Measurements from ENCODE around the gene C1orf21.

The C1orf21 gene

GRCh38 chr1:184352776-184353175 lies 34.1 kb upstream of the C1orf21 start:
- DNase-seq (ENCODE audit: extremely low spot score), result no peak
- CTCF ChIA-PET, result no interaction called here
- POLR2A ChIA-PET, result no interaction called here
- TF ChIP-seq HDGF (IDR thresholded peaks at IDR 0.05; ENCODE audit: borderline replicate concordance), result no peak

- POLR2A ChIA-PET, result no interaction called here
- no peak for TF ChIP-seq FOXA1 (IDR thresholded peaks at IDR 0.05)
- no peak for TF ChIP-seq LEF1 (IDR thresholded peaks at IDR 0.05; ENCODE audit: borderline replicate concordance)
- no peak for TF ChIP-seq FOXM1 (IDR thresholded peaks at IDR 0.05; ENCODE audit: borderline replicate concordance)
- TF ChIP-seq SP1 (IDR thresholded peaks at IDR 0.05), result no peak
- no peak for TF ChIP-seq PKNOX1 (IDR thresholded peaks at IDR 0.05)
- no peak for TF ChIP-seq SUZ12 (IDR thresholded peaks at IDR 0.05)
- TF ChIP-seq ARNT (IDR thresholded peaks at IDR 0.05), result no peak
- TF ChIP-seq FOXK2 (IDR thresholded peaks at IDR 0.05), result no peak
- no peak for TF ChIP-seq CTBP1 (IDR thresholded peaks at IDR 0.05; ENCODE audit: borderline replicate concordance)
- TF ChIP-seq L3MBTL2 (conservative IDR thresholded peaks at IDR 0.05), result no peak
- no peak for TF ChIP-seq TARDBP (IDR thresholded peaks at IDR 0.05)
- no peak for TF ChIP-seq ELF4 (IDR thresholded peaks at IDR 0.05)
- no peak for TF ChIP-seq NFRKB (IDR thresholded peaks at IDR 0.05)
- no peak for TF ChIP-seq BHLHE40 (IDR thresholded peaks at IDR 0.05; ENCODE audit: borderline replicate concordance)
- TF ChIP-seq HDGF (IDR thresholded peaks at IDR 0.05; ENCODE audit: borderline replicate concordance), result no peak
- TF ChIP-seq ZNF384 (IDR thresholded peaks at IDR 0.05), result no peak
- CTCF ChIA-PET, result no interaction called here
- DNase-seq (ENCODE audit: extremely low spot score), result no peak
Measured at GRCh38 chr1:184354719-184355118, 32.1 kb upstream of the C1orf21 start.

- CTCF ChIA-PET, result no interaction called here
Measured at GRCh38 chr1:184356891-184357290, 29.9 kb upstream of the C1orf21 start.

GRCh38 chr1:184358256-184358655 lies 28.6 kb upstream of the C1orf21 start:
- CTCF ChIA-PET, result no interaction called here
- TF ChIP-seq PKNOX1 (IDR thresholded peaks at IDR 0.05) (no peak), LEF1 (IDR thresholded peaks at IDR 0.05; ENCODE audit: borderline replicate concordance) (no peak), ELF4 (IDR thresholded peaks at IDR 0.05) (no peak)
- DNase-seq (ENCODE audit: extremely low spot score), result no peak
- POLR2A ChIA-PET, result interaction anchor here (1.1 kb wide), 1 partner anchor 29 kb away, joined by 3 read pairs; the partner anchor contains the start of gene C1orf21

More at GRCh38 chr1:184356891-184357290, 29.9 kb upstream of the C1orf21 start:
- TF ChIP-seq SUZ12 (IDR thresholded peaks at IDR 0.05) (no peak), HDGF (IDR thresholded peaks at IDR 0.05; ENCODE audit: borderline replicate concordance) (no peak), LEF1 (IDR thresholded peaks at IDR 0.05; ENCODE audit: borderline replicate concordance) (no peak), BHLHE40 (IDR thresholded peaks at IDR 0.05; ENCODE audit: borderline replicate concordance) (no peak), SP1 (IDR thresholded peaks at IDR 0.05) (no peak), ELF4 (IDR thresholded peaks at IDR 0.05) (no peak), CTBP1 (IDR thresholded peaks at IDR 0.05; ENCODE audit: borderline replicate concordance) (no peak), NFRKB (IDR thresholded peaks at IDR 0.05) (no peak), ARNT (IDR thresholded peaks at IDR 0.05) (no peak), FOXA1 (IDR thresholded peaks at IDR 0.05) (no peak), ZNF384 (IDR thresholded peaks at IDR 0.05) (no peak), PKNOX1 (IDR thresholded peaks at IDR 0.05) (no peak), FOXK2 (IDR thresholded peaks at IDR 0.05) (no peak), L3MBTL2 (conservative IDR thresholded peaks at IDR 0.05) (no peak), FOXM1 (IDR thresholded peaks at IDR 0.05; ENCODE audit: borderline replicate concordance) (no peak), TARDBP (IDR thresholded peaks at IDR 0.05) (no peak)
- POLR2A ChIA-PET, result no interaction called here
- no peak for DNase-seq (ENCODE audit: extremely low spot score)

GRCh38 chr1:184359909-184360308 lies 26.9 kb upstream of the C1orf21 start:
- CTCF ChIA-PET, result no interaction called here
- POLR2A ChIA-PET, result no interaction called here
- no peak for TF ChIP-seq BHLHE40 (IDR thresholded peaks at IDR 0.05; ENCODE audit: borderline replicate concordance)
- TF ChIP-seq TARDBP (IDR thresholded peaks at IDR 0.05), result no peak
- no peak for TF ChIP-seq CTBP1 (IDR thresholded peaks at IDR 0.05; ENCODE audit: borderline replicate concordance)
- no peak for TF ChIP-seq FOXA1 (IDR thresholded peaks at IDR 0.05)
- TF ChIP-seq LEF1 (IDR thresholded peaks at IDR 0.05; ENCODE audit: borderline replicate concordance), result no peak
- no peak for TF ChIP-seq FOXK2 (IDR thresholded peaks at IDR 0.05)
- no peak for TF ChIP-seq ARNT (IDR thresholded peaks at IDR 0.05)
- no peak for TF ChIP-seq L3MBTL2 (conservative IDR thresholded peaks at IDR 0.05)
- TF ChIP-seq NFRKB (IDR thresholded peaks at IDR 0.05), result no peak
- no peak for TF ChIP-seq ELF4 (IDR thresholded peaks at IDR 0.05)
- TF ChIP-seq SP1 (IDR thresholded peaks at IDR 0.05), result no peak
- no peak for DNase-seq (ENCODE audit: extremely low spot score)

- DNase-seq (ENCODE audit: extremely low spot score), result no peak
- TF ChIP-seq FOXM1 (IDR thresholded peaks at IDR 0.05; ENCODE audit: borderline replicate concordance), result no peak
- ChIA-PET CTCF (no interaction called here), POLR2A (no interaction called here)
Measured at GRCh38 chr1:184362876-184363275, 24.0 kb upstream of the C1orf21 start.

GRCh38 chr1:184365699-184366098 lies 21.1 kb upstream of the C1orf21 start:
- TF ChIP-seq NFRKB (IDR thresholded peaks at IDR 0.05) (no peak), FOXK2 (IDR thresholded peaks at IDR 0.05) (no peak), ELF4 (IDR thresholded peaks at IDR 0.05) (no peak), SUZ12 (IDR thresholded peaks at IDR 0.05) (no peak), L3MBTL2 (conservative IDR thresholded peaks at IDR 0.05) (no peak), BHLHE40 (IDR thresholded peaks at IDR 0.05; ENCODE audit: borderline replicate concordance) (no peak), FOXA1 (IDR thresholded peaks at IDR 0.05) (no peak), SP1 (IDR thresholded peaks at IDR 0.05) (no peak), TARDBP (IDR thresholded peaks at IDR 0.05) (no peak), HDGF (IDR thresholded peaks at IDR 0.05; ENCODE audit: borderline replicate concordance) (no peak), ZNF384 (IDR thresholded peaks at IDR 0.05) (no peak), PKNOX1 (IDR thresholded peaks at IDR 0.05) (no peak), ARNT (IDR thresholded peaks at IDR 0.05) (no peak), FOXM1 (IDR thresholded peaks at IDR 0.05; ENCODE audit: borderline replicate concordance) (no peak)
- ChIA-PET POLR2A (interaction anchor here (0.7 kb wide), 1 partner anchor 25 kb away, joined by 3 read pairs; no protein-coding TSS in a partner anchor), CTCF (no interaction called here)
- DNase-seq (ENCODE audit: extremely low spot score), result no peak

All from HEK293T (cell line).